Large intestine (tissue), 3 donors: ENCODE measurements around the gene CFDP1. TPM values are rescaled to one million over a fixed set of nuclear protein-coding genes. Genes with fewer than 3 reads are reported as not detected.

Source experiments
- DNase-seq, 2 donors: peaks; one replicate each; pipeline versions ENCODE4 v3.0.0 to v3.0.0-alpha.2; 2013
- H3K27ac ChIP-seq: one replicate; pipeline ENCODE4 v1.5.1; 2013; ENCODE audit warnings: low read length
- H3K27me3 ChIP-seq: 2 replicates; pipeline ENCODE4 v1.6.1; 2013; ENCODE audit warnings: low read length; ENCODE audit not compliant: control insufficient read depth, insufficient read depth
- H3K36me3 ChIP-seq: 2 replicates; pipeline ENCODE4 v1.6.1; 2013; ENCODE audit warnings: low read length; ENCODE audit not compliant: control insufficient read depth, insufficient read depth
- H3K4me1 ChIP-seq: one replicate; pipeline ENCODE4 v1.6.1; 2013; ENCODE audit warnings: low read length; ENCODE audit not compliant: control insufficient read depth, insufficient read depth
- H3K4me3 ChIP-seq: one replicate; pipeline ENCODE4 v1.5.1; 2013; ENCODE audit warnings: low read length
- H3K9me3 ChIP-seq: one replicate; pipeline ENCODE4 v1.6.1; 2013; ENCODE audit warnings: mild to moderate bottlenecking, low read depth, low read length, moderate library complexity; ENCODE audit not compliant: control insufficient read depth
- WGBS: methylation state at CpG from one replicate; pipeline ENCODE4 v1.1.5; 2013; ENCODE audit warnings: low lambda C conversion rate; ENCODE audit not compliant: insufficient coverage; 5-methylcytosine and 5-hydroxymethylcytosine counted together
- polyA plus RNA-seq: library from polyadenylated mRNA; unstranded; fragments of 120-200 nt; gene quantifications from one replicate; pipeline ENCODE4 v1.2.1, GENCODE V29; 2013

Gene CFDP1
- polyA plus RNA-seq, 1 donor = 121 TPM

DNA sequence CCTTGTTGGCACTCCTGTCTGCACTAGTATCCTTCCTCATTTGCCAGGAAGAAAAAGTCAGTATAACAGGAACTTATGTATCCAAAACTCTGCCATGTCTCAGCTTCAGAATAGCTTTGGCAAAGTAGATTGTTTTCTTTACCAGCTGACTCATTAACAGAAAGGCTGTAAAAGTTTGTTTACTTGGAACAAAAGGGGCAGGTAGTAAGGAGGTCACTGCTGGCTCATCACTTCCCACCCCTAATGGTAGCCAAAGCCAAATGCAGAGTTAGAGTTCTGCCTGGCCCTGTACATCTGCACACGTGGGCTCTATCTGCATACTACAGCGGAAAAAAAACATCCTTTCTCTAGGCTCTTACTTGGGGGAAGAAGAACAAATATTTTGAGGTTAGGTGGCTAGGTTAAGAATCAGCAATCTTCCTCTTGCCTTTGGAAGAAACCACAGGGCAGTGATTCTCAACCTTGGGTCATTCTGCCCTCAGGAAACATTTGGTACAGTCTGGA lies 90.9 kb downstream of the CFDP1 start:
- DNase-seq = peak; percentile 44 to 61
- no CpG with 5 or more reads among the region's 2 CpGs for WGBS
- Histone ChIP-seq H3K27me3 (no peaks in the 10 kb centered on the region), H3K27ac (peak overlapping the region; percentile 48), H3K4me3 (no peak overlapping the region), H3K36me3 (peaks cover 6% of the 10 kb centered on the region), H3K4me1 (peaks cover 30% of the 10 kb centered on the region), H3K9me3 (no peaks in the 10 kb centered on the region)

GRCh38 chr16:75341564-75342307 lies 91.6 kb downstream of the CFDP1 start:
- H3K4me1 ChIP-seq = peaks cover 30% of the 10 kb centered on the region
- peak overlapping the region; percentile 48 for H3K27ac ChIP-seq
- no peaks in the 10 kb centered on the region for H3K27me3 ChIP-seq
- DNase-seq = no peak
- no peak overlapping the region for H3K4me3 ChIP-seq
- H3K36me3 ChIP-seq = peaks cover 6% of the 10 kb centered on the region
- H3K9me3 ChIP-seq = no peaks in the 10 kb centered on the region
- 60% methylated on average over 2 of the region's 4 CpGs for WGBS

DNA sequence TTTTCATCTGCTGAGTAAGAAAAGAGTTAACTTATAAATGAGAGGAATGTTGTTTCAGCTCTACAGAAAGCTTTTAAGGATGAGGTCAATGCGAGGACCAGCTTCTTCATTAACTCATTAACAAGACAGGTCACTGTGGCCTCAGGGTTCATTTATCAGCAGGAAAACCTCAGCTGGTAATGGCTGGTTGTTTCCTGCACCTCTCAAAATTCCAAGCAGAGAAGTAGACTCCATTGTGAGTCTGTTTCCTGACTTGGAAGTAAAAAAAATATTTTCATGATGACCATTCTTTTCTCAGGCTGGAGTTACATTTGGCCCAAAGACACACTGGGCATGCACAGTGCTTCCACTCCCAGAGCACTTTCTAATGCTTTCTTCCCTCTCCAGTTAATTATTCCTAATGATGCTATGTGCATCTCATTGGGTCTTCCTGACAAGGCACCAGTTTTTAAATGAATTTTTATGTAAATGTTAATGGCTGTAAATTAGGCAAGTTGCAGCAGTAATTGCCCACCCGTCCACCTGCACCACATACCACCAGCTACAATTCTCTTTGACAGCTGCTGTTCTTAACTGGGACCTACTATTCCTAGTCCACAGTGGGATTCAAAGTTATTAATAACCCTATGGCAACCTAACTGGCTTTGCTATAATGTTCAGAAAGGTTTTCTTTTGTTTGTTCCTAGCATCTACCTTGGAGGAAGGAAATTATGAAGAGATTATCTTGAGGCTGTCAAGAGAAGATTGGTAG lies 92.4 kb downstream of the CFDP1 start:
- no peaks in the 10 kb centered on the region for H3K9me3 ChIP-seq
- H3K27me3 ChIP-seq = no peaks in the 10 kb centered on the region
- no peak overlapping the region for H3K4me3 ChIP-seq
- WGBS = 0% methylated on average over 1 of the region's 2 CpGs
- H3K36me3 ChIP-seq = peaks cover 4% of the 10 kb centered on the region
- H3K27ac ChIP-seq = peak overlapping the region; percentile 48
- DNase-seq = peak; percentile 40 to 62
- peaks cover 30% of the 10 kb centered on the region for H3K4me1 ChIP-seq

- DNase-seq = no peak
- no peaks in the 10 kb centered on the region for H3K9me3 ChIP-seq
- H3K36me3 ChIP-seq = peaks cover 2% of the 10 kb centered on the region
- no peak overlapping the region for H3K27ac ChIP-seq
- no peaks in the 10 kb centered on the region for H3K27me3 ChIP-seq
- H3K4me1 ChIP-seq = peaks cover 25% of the 10 kb centered on the region
- H3K4me3 ChIP-seq = no peak overlapping the region
- WGBS = 40% methylated on average over 1 of the region's 6 CpGs
These were observed 95.9 kb downstream of the CFDP1 start for GRCh38 chr16:75337430-75337829.

- Histone ChIP-seq H3K36me3 (peaks cover 2% of the 10 kb centered on the region), H3K27ac (no peak overlapping the region), H3K4me1 (peaks cover 17% of the 10 kb centered on the region), H3K27me3 (no peaks in the 10 kb centered on the region), H3K4me3 (no peak overlapping the region), H3K9me3 (no peaks in the 10 kb centered on the region)
- DNase-seq = no peak
- WGBS = no CpG with 5 or more reads among the region's 2 CpGs
These were observed 96.8 kb downstream of the CFDP1 start for GRCh38 chr16:75336521-75336920.

GRCh38 chr16:75333721-75334163 lies 99.6 kb downstream of the CFDP1 start:
- DNase-seq = no peak
- Histone ChIP-seq H3K36me3 (peaks cover 2% of the 10 kb centered on the region), H3K4me1 (peaks cover 14% of the 10 kb centered on the region), H3K27ac (no peak overlapping the region), H3K9me3 (no peaks in the 10 kb centered on the region), H3K4me3 (no peak overlapping the region), H3K27me3 (no peaks in the 10 kb centered on the region)
- 80% methylated on average over 1 of the region's 2 CpGs for WGBS

- DNase-seq = peak; percentile 77 to 90
- Histone ChIP-seq H3K27ac (peak overlapping the region; percentile 75), H3K9me3 (no peaks in the 10 kb centered on the region), H3K27me3 (no peaks in the 10 kb centered on the region), H3K4me3 (no peak overlapping the region), H3K36me3 (peaks cover 2% of the 10 kb centered on the region), H3K4me1 (peaks cover 14% of the 10 kb centered on the region)
- no CpG with 5 or more reads among the region's 4 CpGs for WGBS
These were observed 103.4 kb downstream of the CFDP1 start for GRCh38 chr16:75329943-75330342.

- no peak overlapping the region for H3K27ac ChIP-seq
- H3K36me3 ChIP-seq = no peaks in the 10 kb centered on the region
- no peaks in the 10 kb centered on the region for H3K9me3 ChIP-seq
- peaks cover 14% of the 10 kb centered on the region for H3K4me1 ChIP-seq
- no peak for DNase-seq
- H3K4me3 ChIP-seq = no peak overlapping the region
- H3K27me3 ChIP-seq = no peaks in the 10 kb centered on the region
- 100% methylated on average over 1 of the region's 5 CpGs for WGBS
These were observed 107.0 kb downstream of the CFDP1 start for GRCh38 chr16:75326333-75326732.

- 60% methylated on average over 2 of the region's 3 CpGs for WGBS
These were observed 109.4 kb downstream of the CFDP1 start for GRCh38 chr16:75323933-75324332.

GRCh38 chr16:75323198-75323597 lies 110.1 kb downstream of the CFDP1 start:
- no peak for DNase-seq
- H3K9me3 ChIP-seq = no peaks in the 10 kb centered on the region
- H3K27ac ChIP-seq = no peak overlapping the region
- no peaks in the 10 kb centered on the region for H3K4me1 ChIP-seq
- H3K27me3 ChIP-seq = no peaks in the 10 kb centered on the region
- H3K36me3 ChIP-seq = no peaks in the 10 kb centered on the region
- H3K4me3 ChIP-seq = no peak overlapping the region
- 80% methylated on average over 1 of the region's 4 CpGs for WGBS

More at GRCh38 chr16:75323933-75324332, 109.4 kb downstream of the CFDP1 start:
- H3K27ac ChIP-seq = no peak overlapping the region
- no peak overlapping the region for H3K4me3 ChIP-seq
- no peak for DNase-seq
- no peaks in the 10 kb centered on the region for H3K9me3 ChIP-seq
- no peaks in the 10 kb centered on the region for H3K27me3 ChIP-seq
- H3K4me1 ChIP-seq = no peaks in the 10 kb centered on the region
- no peaks in the 10 kb centered on the region for H3K36me3 ChIP-seq
